Neuronal stem cell (in vitro differentiated cells): ENCODE results near the gene LSM14B.
"Not testable (repeated sequence)": the region's sequence is repeated elsewhere in the genome, so short reads cannot be mapped to it uniquely, and the experiment has no call there.

Experiments used
- DNase-seq: peaks from one replicate; pipeline ENCODE4 v3.0.0-alpha.2; 2013; ENCODE audit warnings: low spot score
- H2AFZ ChIP-seq: one replicate; pipeline ENCODE4 v1.6.1; 2013; ENCODE audit warnings: mild to moderate bottlenecking, low read length, inconsistent platforms
- H2AK5ac ChIP-seq: 2 replicates; pipeline ENCODE4 v1.6.1; 2013; ENCODE audit warnings: low read depth, mild to moderate bottlenecking, inconsistent platforms, low read length, moderate library complexity, mixed read lengths
- H2BK120ac ChIP-seq: 2 replicates; pipeline ENCODE4 v1.6.1; 2013; ENCODE audit warnings: low read depth, mild to moderate bottlenecking, inconsistent platforms, low read length, moderate library complexity, mixed read lengths
- H2BK12ac ChIP-seq: one replicate; pipeline ENCODE4 v1.6.1; 2013; ENCODE audit warnings: low read length, inconsistent platforms
- H2BK15ac ChIP-seq: 2 replicates; pipeline ENCODE4 v1.6.1; 2013; ENCODE audit warnings: mild to moderate bottlenecking, low read length, inconsistent platforms, mixed read lengths
- H2BK5ac ChIP-seq: one replicate; pipeline ENCODE4 v1.6.1; 2013; ENCODE audit warnings: inconsistent platforms, mild to moderate bottlenecking, low read length, moderate library complexity
- H3K14ac ChIP-seq: one replicate; pipeline ENCODE4 v1.6.1; 2013; ENCODE audit warnings: low read length, inconsistent platforms
- H3K18ac ChIP-seq: 2 replicates; pipeline ENCODE4 v1.6.1; 2013; ENCODE audit warnings: low read length, inconsistent platforms
- H3K23ac ChIP-seq: 2 replicates; pipeline ENCODE4 v1.6.1; 2013; ENCODE audit warnings: low read depth, mild to moderate bottlenecking, mixed read lengths, low read length, inconsistent platforms; ENCODE audit not compliant: poor library complexity
- H3K27ac ChIP-seq: replicated peaks from 3 replicates; pipeline ENCODE4 v1.5.1; 2013; ENCODE audit warnings: low read length, inconsistent platforms
- H3K27me3 ChIP-seq, 3 experiments: 2 replicates each; pipeline ENCODE4 v1.6.1; 2013; ENCODE audit warnings: low read length in 3 of 3, mild to moderate bottlenecking in 2 of 3, inconsistent platforms in 1 of 3, low read depth in 1 of 3, mixed read lengths in 1 of 3, moderate library complexity in 1 of 3; ENCODE audit not compliant: control insufficient read depth in 3 of 3, insufficient read depth in 3 of 3
- H3K36me3 ChIP-seq, 2 donors: replicated peaks in 1 of 2; 2 replicates each; pipeline ENCODE4 v1.6.1; 2013; ENCODE audit warnings: low read length in 2 of 2; ENCODE audit not compliant: control insufficient read depth in 2 of 2, insufficient read depth in 2 of 2
- H3K4ac ChIP-seq: 2 replicates; pipeline ENCODE4 v1.6.1; 2013; ENCODE audit warnings: inconsistent platforms, mild to moderate bottlenecking, low read length, moderate library complexity
- H3K4me1 ChIP-seq, 2 donors: 1 replicate in 1 of 2; 2 replicates in 1 of 2; pipeline ENCODE4 v1.6.1; 2013; ENCODE audit warnings: low read length in 2 of 2, low read depth in 1 of 2; ENCODE audit not compliant: control insufficient read depth in 2 of 2, insufficient read depth in 1 of 2
- H3K4me2 ChIP-seq: one replicate; pipeline ENCODE4 v1.6.1; 2013; ENCODE audit warnings: mild to moderate bottlenecking, low read length, inconsistent platforms; ENCODE audit not compliant: insufficient read depth, poor library complexity, severe bottlenecking
- H3K4me3 ChIP-seq, 2 donors: 2 replicates each; pipeline ENCODE4 v1.5.1; 2013; ENCODE audit warnings: low read length in 2 of 2, mild to moderate bottlenecking in 2 of 2, inconsistent platforms in 1 of 2, moderate library complexity in 1 of 2
- H3K79me1 ChIP-seq: one replicate; pipeline ENCODE4 v1.6.1; 2013; ENCODE audit warnings: low read depth, mild to moderate bottlenecking, inconsistent platforms, low read length, moderate library complexity
- H3K9ac ChIP-seq: one replicate; pipeline ENCODE4 v1.6.1; 2013; ENCODE audit warnings: mild to moderate bottlenecking, low read depth, low read length, inconsistent platforms; ENCODE audit not compliant: poor library complexity
- H3K9me3 ChIP-seq, 2 donors: replicated peaks in 1 of 2; 2 replicates each; pipeline versions ENCODE3 to v1.6.1; 2013; ENCODE audit warnings: low read length in 2 of 2, mild to moderate bottlenecking in 2 of 2, inconsistent platforms in 1 of 2, low read depth in 1 of 2, mixed read lengths in 1 of 2, moderate library complexity in 1 of 2; ENCODE audit not compliant: control insufficient read depth in 2 of 2, insufficient read depth in 1 of 2
- H4K8ac ChIP-seq: one replicate; pipeline ENCODE4 v1.6.1; 2013; ENCODE audit warnings: low read depth, mild to moderate bottlenecking, inconsistent platforms, low read length, moderate library complexity
- H4K91ac ChIP-seq: one replicate; pipeline ENCODE4 v1.6.1; 2013; ENCODE audit warnings: low read length, low read depth, mild to moderate bottlenecking, inconsistent platforms; ENCODE audit not compliant: poor library complexity
- WGBS, 2 donors: extraction: QIAGEN DNeasy Blood & Tissue Kit; methylation state at CpG; one replicate each; pipeline ENCODE4 v1.1.7; 2013; ENCODE audit warnings: missing lambda C conversion rate in 2 of 2, mixed read lengths in 1 of 2; ENCODE audit not compliant: insufficient read length in 2 of 2, insufficient replicate concordance in 1 of 2; ENCODE audit errors: extremely low coverage in 2 of 2; 5-methylcytosine and 5-hydroxymethylcytosine counted together

The LSM14B gene

GRCh38 chr20:62148383-62148782 is 26.1 kb downstream of the LSM14B start:
- not testable (repeated sequence) for H3K14ac ChIP-seq, H2BK5ac ChIP-seq, H3K4me2 ChIP-seq, H2BK12ac ChIP-seq, H3K4ac ChIP-seq, H2BK15ac ChIP-seq, H3K23ac ChIP-seq, H3K27ac ChIP-seq, H3K9me3 ChIP-seq, H3K27me3 ChIP-seq, H4K8ac ChIP-seq, H2BK120ac ChIP-seq, H2AFZ ChIP-seq, H3K18ac ChIP-seq, H3K4me3 ChIP-seq, H4K91ac ChIP-seq, DNase-seq
- Histone ChIP-seq H3K4me1 (peaks cover 7 to 10% of the 10 kb centered on the region in 2 donors), H2AK5ac (peak overlapping the region; percentile 14), H3K9ac (peak overlapping the region; percentile 68), H3K79me1 (peaks cover 33% of the 10 kb centered on the region), H3K36me3 (peaks cover 18 to 54% of the 10 kb centered on the region in 2 donors)
- WGBS, 2 donors, result no CpG with 5 or more reads among the region's 10 CpGs

- H2BK5ac ChIP-seq, result no peak overlapping the region
- peak overlapping the region; percentile 68 for H3K9ac ChIP-seq
- no peak overlapping the region for H4K8ac ChIP-seq
- H3K18ac ChIP-seq, result no peak overlapping the region
- peaks cover 7 to 10% of the 10 kb centered on the region in 2 donors for H3K4me1 ChIP-seq
- no peak overlapping the region for H3K27ac ChIP-seq
- peaks cover 4 to 11% of the 10 kb centered on the region in 2 donors for H3K9me3 ChIP-seq
- no peak overlapping the region for H3K14ac ChIP-seq
- no peaks in the 10 kb centered on the region for H3K27me3 ChIP-seq
- no peak overlapping the region for H2BK15ac ChIP-seq
- H3K36me3 ChIP-seq, result peaks cover 18 to 60% of the 10 kb centered on the region in 2 donors
- no peak overlapping the region for H3K4me2 ChIP-seq
- peak overlapping the region; percentile 12 for H3K23ac ChIP-seq
- no peak overlapping the region for H2BK120ac ChIP-seq
- H4K91ac ChIP-seq, result no peak overlapping the region
- no CpG with 5 or more reads among the region's 20 CpGs for WGBS, 2 donors
- no peak overlapping the region for H3K4ac ChIP-seq
- H2AFZ ChIP-seq, result no peak overlapping the region
- H3K4me3 ChIP-seq, result no peak overlapping the region
- peak overlapping the region; percentile 14 for H2AK5ac ChIP-seq
- no peak for DNase-seq
- H3K79me1 ChIP-seq, result peaks cover 37% of the 10 kb centered on the region
- no peak overlapping the region for H2BK12ac ChIP-seq
These were observed 26.6 kb downstream of the LSM14B start for GRCh38 chr20:62148908-62149314.

GRCh38 chr20:62149532-62150309 is 27.4 kb downstream of the LSM14B start:
- Histone ChIP-seq H3K9ac (peak overlapping the region; percentile 9), H2BK120ac (no peak overlapping the region), H4K8ac (no peak overlapping the region), H4K91ac (no peak overlapping the region), H3K79me1 (peaks cover 43% of the 10 kb centered on the region), H3K4ac (no peak overlapping the region), H2AFZ (no peak overlapping the region), H3K14ac (no peak overlapping the region), H2BK12ac (no peak overlapping the region), H3K4me3 (no peak overlapping the region), H3K36me3 (peaks cover 24 to 67% of the 10 kb centered on the region in 2 donors), H3K9me3 (peaks cover 4 to 11% of the 10 kb centered on the region in 2 donors), H3K4me2 (no peak overlapping the region), H2AK5ac (no peak overlapping the region), H3K27me3 (no peaks in the 10 kb centered on the region), H3K27ac (no peak overlapping the region), H3K18ac (no peak overlapping the region), H2BK5ac (no peak overlapping the region), H3K4me1 (peaks cover 4 to 9% of the 10 kb centered on the region in 2 donors), H2BK15ac (no peak overlapping the region), H3K23ac (peak overlapping the region; percentile 32)
- no peak for DNase-seq
- WGBS, 2 donors, result no CpG with 5 or more reads among the region's 24 CpGs

GRCh38 chr20:62150310-62150575 is 28.0 kb downstream of the LSM14B start:
- peaks cover 4 to 11% of the 10 kb centered on the region in 2 donors for H3K9me3 ChIP-seq
- H3K36me3 ChIP-seq, result peaks cover 22 to 67% of the 10 kb centered on the region in 2 donors
- H3K4me1 ChIP-seq, result peaks cover 0 to 6% of the 10 kb centered on the region in 2 donors
- WGBS, 2 donors, result no CpG with 5 or more reads among the region's 11 CpGs
- H3K27me3 ChIP-seq, result no peaks in the 10 kb centered on the region
- H3K4me3 ChIP-seq, result no peak overlapping the region
- no peak overlapping the region for H3K9ac ChIP-seq
- peak overlapping the region; percentile 32 for H3K23ac ChIP-seq
- no peak overlapping the region for H2AK5ac ChIP-seq
- no peak overlapping the region for H3K14ac ChIP-seq
- no peak overlapping the region for H2BK120ac ChIP-seq
- no peak overlapping the region for H3K18ac ChIP-seq
- no peak overlapping the region for H4K8ac ChIP-seq
- H2BK15ac ChIP-seq, result no peak overlapping the region
- no peak overlapping the region for H2AFZ ChIP-seq
- no peak for DNase-seq
- H2BK5ac ChIP-seq, result no peak overlapping the region
- no peak overlapping the region for H2BK12ac ChIP-seq
- no peak overlapping the region for H3K27ac ChIP-seq
- no peak overlapping the region for H4K91ac ChIP-seq
- peaks cover 43% of the 10 kb centered on the region for H3K79me1 ChIP-seq
- no peak overlapping the region for H3K4me2 ChIP-seq
- no peak overlapping the region for H3K4ac ChIP-seq
